HG03135 (cell line): Measurements from ENCODE around the gene CPT1C.

ENCODE experiments used
- ATAC-seq: cut with Tn5 transposase; IDR thresholded peaks from one replicate; pipeline ENCODE4 v1.9.1; 2021; ENCODE audit warnings: mild to moderate bottlenecking, moderate library complexity; ENCODE audit not compliant: unreplicated experiment

Gene CPT1C

GRCh38 chr19:49690656-49691242 is at the start of gene CPT1C:
TSS of gene CPT1C (plus strand) at chr19:49691116. CDS start at chr19:49692253, 1,137 bp downstream.
- no peak for ATAC-seq

- ATAC-seq: peak; percentile 57
Observed at GRCh38 chr19:49641688-49642491, 49.0 kb upstream of the CPT1C start, which contains the start of gene SCAF1. TSS of gene SCAF1 (plus strand) at chr19:49642209. CDS start at chr19:49645027, 2,818 bp downstream.

DNA sequence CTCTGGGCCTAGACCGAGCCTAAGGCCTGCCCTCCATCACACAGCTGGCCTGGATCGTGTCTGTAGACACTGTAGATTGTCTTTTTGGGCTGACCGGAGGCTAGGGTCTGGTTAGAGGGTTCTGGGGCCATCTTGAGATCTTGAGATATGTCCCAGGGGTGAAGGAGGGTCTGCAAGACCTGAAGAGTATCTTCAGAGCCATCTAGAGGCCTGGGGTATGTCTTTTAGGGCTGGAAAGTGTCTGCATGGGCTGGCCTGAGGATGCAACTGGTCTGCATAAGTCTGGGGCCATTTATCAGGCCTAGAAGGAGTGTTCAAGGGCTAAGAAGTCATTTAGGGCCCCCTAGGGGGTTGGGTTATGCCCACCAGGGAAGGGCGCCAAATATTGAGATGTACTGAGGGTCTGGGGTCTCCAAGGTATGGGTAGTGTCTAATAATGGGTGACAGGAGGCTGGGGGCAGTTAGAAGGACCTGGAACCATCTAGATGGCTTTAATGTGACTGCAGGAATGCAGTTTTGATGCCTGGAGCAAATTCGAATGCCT is 48.4 kb upstream of the CPT1C start:
- ATAC-seq: no peak

GRCh38 chr19:49643466-49643865 is 47.5 kb upstream of the CPT1C start:
- ATAC-seq: no peak

DNA sequence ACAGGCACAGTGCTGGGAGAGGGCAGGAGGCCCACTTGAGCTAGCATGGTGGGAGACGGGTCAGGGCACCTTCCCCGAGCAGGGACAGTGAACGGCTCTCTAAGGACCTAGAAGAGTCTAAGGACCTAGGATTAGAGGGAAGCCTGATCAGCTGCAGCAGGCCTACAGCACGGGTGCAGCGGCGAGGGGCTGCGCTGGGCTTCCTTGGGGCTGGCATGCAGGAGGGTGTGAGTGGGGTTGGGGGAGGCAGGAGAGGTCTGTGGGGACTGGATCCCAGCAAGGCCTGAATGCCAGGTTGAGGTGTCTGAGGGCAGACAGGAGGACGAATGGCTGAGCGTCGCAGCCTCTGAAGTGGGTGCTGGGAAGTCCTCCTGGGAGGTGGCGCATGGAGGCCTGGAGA is 45.3 kb upstream of the CPT1C start:
- ATAC-seq: no peak

- ATAC-seq: no peak
Observed at GRCh38 chr19:49645995-49646394, 44.9 kb upstream of the CPT1C start.

GRCh38 chr19:49646586-49646985 is 44.3 kb upstream of the CPT1C start:
- no peak for ATAC-seq

DNA sequence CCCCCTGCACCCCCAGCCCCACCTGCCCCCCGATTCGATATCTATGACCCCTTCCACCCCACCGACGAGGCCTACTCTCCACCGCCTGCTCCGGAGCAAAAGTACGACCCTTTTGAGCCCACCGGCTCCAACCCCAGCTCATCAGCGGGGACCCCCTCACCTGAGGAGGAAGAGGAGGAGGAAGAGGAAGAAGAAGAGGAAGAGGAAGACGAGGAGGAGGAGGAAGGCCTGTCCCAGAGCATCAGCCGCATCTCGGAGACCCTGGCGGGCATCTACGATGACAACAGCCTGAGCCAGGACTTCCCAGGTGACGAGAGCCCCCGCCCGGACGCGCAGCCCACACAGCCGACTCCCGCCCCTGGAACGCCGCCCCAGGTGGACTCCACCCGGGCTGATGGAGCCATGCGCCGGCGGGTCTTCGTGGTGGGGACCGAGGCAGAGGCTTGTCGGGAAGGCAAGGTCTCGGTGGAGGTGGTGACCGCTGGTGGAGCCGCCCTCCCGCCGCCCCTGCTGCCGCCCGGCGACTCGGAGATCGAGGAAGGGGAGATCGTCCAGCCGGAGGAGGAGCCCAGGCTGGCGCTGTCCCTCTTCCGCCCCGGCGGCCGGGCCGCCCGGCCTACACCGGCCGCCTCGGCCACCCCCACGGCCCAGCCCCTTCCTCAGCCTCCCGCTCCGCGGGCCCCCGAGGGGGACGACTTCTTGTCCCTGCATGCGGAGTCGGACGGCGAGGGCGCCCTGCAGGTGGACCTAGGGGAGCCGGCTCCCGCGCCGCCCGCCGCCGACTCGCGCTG is 39.7 kb upstream of the CPT1C start:
- ATAC-seq: no peak

GRCh38 chr19:49651820-49652550 is 38.9 kb upstream of the CPT1C start:
- ATAC-seq: no peak

DNA sequence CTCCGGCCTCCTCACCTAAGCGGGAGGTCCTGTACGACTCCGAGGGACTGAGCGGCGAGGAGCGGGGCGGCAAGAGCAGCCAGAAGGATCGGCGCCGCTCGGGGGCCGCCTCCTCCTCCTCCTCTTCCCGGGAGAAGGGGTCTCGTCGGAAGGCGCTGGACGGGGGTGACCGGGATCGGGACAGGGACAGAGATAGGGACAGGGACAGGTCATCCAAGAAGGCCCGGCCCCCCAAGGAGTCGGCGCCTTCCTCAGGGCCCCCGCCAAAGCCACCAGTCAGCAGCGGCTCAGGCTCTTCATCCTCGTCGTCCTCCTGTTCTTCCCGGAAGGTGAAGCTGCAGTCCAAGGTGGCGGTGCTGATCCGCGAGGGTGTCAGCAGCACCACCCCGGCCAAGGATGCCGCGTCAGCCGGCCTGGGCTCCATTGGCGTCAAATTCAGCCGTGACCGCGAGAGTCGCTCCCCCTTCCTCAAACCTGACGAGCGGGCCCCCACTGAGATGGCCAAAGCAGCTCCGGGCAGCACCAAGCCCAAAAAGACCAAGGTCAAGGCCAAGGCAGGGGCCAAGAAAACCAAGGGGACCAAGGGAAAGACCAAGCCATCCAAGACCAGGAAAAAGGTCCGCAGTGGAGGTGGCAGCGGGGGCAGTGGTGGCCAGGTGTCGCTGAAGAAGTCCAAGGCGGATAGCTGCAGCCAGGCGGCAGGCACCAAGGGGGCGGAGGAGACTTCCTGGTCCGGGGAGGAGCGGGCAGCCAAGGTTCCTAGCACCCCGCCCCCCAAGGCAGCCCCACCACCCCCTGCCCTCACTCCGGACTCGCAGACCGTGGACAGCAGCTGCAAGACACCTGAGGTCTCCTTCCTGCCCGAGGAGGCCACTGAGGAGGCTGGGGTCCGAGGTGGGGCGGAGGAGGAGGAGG is 38.1 kb upstream of the CPT1C start:
- no peak for ATAC-seq

DNA sequence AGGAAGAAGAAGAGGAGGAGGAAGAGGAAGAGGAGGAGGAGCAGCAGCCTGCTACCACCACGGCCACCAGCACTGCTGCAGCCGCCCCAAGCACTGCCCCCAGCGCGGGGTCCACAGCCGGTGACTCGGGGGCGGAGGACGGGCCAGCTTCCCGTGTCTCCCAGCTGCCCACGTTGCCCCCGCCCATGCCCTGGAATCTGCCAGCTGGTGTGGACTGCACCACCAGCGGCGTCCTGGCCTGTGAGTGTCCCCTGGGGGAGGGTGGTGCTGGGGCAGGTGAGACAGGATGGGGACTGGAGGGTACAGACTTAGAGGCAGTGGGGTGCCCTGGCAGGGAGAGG is 37.5 kb upstream of the CPT1C start:
- no peak for ATAC-seq

DNA sequence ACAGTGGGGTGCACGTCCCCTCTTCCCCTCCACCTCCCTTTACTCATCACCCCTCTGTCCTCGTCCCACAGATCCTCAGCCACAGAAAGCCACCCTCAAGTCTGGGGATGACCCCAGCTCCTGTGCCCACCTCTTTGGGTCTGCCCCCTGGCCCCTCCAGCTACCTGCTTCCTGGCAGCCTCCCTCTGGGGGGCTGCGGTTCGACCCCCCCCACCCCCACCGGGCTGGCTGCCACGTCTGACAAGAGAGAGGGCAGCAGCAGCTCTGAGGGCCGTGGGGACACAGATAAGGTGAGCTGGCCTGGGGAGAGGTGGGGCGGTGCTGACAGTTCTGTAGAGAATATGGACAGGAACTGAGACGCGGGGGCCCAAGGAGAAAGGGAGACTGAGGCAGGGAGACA is 36.3 kb upstream of the CPT1C start:
- ATAC-seq: no peak

GRCh38 chr19:49655570-49656455 is 35.1 kb upstream of the CPT1C start:
- no peak for ATAC-seq

DNA sequence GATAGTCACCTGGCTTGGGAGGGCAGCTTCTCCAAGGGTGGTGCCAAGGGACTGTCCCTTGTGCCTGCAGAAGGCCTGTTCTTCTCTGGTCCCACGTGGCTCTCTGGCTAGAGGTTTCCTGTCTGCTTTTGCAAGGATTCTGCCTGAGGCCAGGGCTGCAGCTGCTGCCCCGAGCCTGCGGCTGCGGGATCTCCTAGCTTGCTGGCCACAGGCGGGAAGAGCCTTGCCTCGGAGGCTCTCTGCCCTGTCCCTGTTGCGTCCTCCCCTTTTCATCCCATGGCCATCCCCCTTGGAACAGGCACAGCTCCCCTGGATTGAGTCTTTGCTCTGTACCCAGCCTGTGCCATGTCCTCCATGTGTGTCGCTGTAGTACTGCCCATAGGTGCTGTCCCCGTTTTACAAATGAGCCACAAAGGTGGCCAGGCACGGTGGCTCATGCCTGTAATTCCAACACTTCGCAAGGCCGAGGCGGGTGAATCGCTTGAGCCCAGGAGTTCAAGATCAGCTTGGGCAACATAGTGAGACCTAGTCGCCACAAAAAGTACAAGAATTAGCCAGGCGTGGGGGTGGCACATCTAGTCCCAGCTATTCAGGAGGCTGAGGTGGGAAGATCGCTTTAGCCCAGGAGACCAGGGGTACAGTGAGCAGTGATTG is 34.3 kb upstream of the CPT1C start:
- ATAC-seq: no peak

- ATAC-seq: no peak
Observed at GRCh38 chr19:49657493-49658138, 33.3 kb upstream of the CPT1C start.

GRCh38 chr19:49658139-49658517 is 32.8 kb upstream of the CPT1C start:
- no peak for ATAC-seq

GRCh38 chr19:49658566-49659442 is 32.1 kb upstream of the CPT1C start:
- no peak for ATAC-seq
